ENCODE data around the gene CST5.
"Not testable (repeated sequence)": the region's sequence is repeated elsewhere in the genome, so short reads cannot be mapped to it uniquely, and the experiment has no call there.

The CST5 gene

DNA sequence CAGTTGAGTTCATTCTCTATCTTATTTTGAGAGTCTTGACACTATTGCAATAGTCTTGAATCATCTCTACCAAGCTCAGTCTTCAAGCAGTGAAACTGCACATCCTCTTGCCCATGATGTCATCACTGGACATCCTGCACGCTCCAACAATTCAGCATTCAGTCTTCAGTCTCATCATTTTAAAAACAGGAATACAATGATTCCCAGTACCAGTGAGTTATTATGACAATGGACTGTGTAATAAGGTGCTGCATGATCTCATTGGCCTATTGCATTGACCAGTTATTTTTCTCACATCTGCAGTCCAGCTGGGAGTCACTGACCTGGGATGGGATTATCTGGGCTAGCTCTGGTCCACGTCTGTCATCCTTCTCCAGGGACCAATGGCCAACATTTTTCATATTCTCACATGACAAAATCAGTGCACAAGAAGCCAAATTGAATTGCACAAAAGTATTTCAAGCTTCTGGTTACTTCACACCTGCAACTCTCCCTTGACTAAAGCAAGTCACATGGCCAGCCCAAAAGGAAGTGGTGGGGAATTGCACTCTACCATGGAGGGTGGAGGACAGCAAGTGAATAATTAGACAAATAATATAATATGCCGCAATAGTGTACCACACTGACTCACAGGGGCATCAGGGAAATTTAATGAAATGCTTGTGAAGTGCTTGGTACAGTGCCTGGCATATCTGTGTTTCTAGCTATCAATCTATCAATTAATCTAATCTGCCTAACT lies 46.6 kb downstream of the CST5 start:
- no peak for DNase-seq

DNA sequence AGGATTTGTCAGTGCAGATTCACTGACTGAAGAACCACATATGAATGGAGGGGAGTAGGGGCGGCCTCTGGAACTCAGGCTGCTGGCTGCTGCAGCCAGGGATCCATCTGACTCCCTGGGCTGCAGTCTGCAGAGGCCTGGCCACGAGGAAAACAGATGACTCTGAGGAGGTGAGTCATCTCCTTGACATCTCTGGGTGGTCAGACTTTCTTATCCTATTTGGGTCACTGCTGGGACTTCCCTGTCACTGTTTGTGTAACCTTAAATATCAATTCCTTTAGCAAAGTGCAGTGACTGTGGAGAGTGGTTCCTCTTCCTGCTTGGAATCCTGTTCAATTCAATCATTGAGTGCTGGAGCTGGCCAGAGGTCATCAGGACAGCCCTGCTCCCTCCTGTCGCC lies 47.6 kb downstream of the CST5 start:
- DNase-seq: not testable (repeated sequence)

DNA sequence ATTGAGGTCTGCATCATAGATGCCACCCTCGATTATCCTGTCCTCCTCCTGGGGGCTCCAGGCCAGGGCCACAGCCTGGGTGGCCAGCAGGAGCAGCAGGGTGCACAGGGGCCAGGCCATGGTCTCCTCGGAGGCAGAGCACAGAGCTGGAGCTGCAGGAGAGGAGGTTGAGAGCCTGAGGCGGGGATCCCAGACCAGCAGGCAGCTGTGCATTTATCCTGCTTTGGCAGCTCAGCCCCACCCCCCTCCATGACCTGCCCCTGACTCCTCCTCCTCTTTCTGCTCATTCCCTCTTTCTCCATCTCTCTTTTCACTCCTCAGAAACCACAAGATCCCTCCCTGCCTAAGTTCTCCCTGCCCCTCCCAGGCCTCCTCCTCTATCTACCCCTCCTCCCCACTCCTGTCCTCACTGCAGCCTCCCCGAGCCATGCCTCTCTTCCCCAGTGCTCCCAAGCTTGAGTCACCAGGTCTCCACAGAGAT lies 53.0 kb downstream of the CST5 start, which contains the start of gene CST2:
CST2 (minus strand) TSS at position 189 of the 481 bp plus-strand sequence; CDS start at position 120, 69 bp downstream.
- DNase-seq: no peak

Measured in NCI-H1417 treated with DMSO at 0.1 percent for 48 hours (cell line).